ENCODE measurements around the gene C1QTNF8. TPM values are rescaled to one million over a fixed set of nuclear protein-coding genes. Genes with fewer than 3 reads are reported as not detected.

The C1QTNF8 gene
- total RNA-seq, 2 experiments from 2014 or later: not detected

- Histone ChIP-seq H3K4me1 (ENCODE audit: insufficient read depth, low read length, poor library complexity, severe bottlenecking) (no peaks in the 10 kb centered on the region), H3K36me3 (ENCODE audit: insufficient read depth, low read length) (no peaks in the 10 kb centered on the region), H3K79me2 (ENCODE audit: insufficient read depth, low read depth, low read length) (no peaks in the 10 kb centered on the region), H3K4me3 (ENCODE audit: low read depth, low read length, poor library complexity, severe bottlenecking) (no peak overlapping the region), H3K27ac (ENCODE audit: low read depth, low read length, poor library complexity, severe bottlenecking) (no peak overlapping the region), H4K20me1 (ENCODE audit: insufficient read depth, low read length) (no peaks in the 10 kb centered on the region), H3K4me2 (ENCODE audit: low read length) (no peak overlapping the region), H2AFZ (ENCODE audit: low read length) (no peak overlapping the region), H3K9me2 (ENCODE audit: insufficient read depth, low read length) (no peaks in the 10 kb centered on the region), H3K9me3 (ENCODE audit: low read length) (no peaks in the 10 kb centered on the region)
- TF ChIP-seq, protein P1, sequence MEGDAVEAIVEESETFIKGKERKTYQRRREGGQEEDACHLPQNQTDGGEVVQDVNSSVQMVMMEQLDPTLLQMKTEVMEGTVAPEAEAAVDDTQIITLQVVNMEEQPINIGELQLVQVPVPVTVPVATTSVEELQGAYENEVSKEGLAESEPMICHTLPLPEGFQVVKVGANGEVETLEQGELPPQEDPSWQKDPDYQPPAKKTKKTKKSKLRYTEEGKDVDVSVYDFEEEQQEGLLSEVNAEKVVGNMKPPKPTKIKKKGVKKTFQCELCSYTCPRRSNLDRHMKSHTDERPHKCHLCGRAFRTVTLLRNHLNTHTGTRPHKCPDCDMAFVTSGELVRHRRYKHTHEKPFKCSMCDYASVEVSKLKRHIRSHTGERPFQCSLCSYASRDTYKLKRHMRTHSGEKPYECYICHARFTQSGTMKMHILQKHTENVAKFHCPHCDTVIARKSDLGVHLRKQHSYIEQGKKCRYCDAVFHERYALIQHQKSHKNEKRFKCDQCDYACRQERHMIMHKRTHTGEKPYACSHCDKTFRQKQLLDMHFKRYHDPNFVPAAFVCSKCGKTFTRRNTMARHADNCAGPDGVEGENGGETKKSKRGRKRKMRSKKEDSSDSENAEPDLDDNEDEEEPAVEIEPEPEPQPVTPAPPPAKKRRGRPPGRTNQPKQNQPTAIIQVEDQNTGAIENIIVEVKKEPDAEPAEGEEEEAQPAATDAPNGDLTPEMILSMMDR (conservative IDR thresholded peaks at IDR 0.05; ENCODE audit: low read length): no peak
- TF ChIP-seq EZH2phosphoT487 (IDR thresholded peaks at IDR 0.05; ENCODE audit: borderline replicate concordance, low read depth, low read length): no peak
- POLR2A ChIA-PET: no interaction called here
- no TSS peak for BruUV-seq (replicated peaks)
- CTCF ChIA-PET (ENCODE audit: unreplicated experiment): no interaction called here
- no peak for DNase-seq (ENCODE audit: low spot score)
- intact Hi-C loops (cut with micrococcal nuclease; ENCODE audit: unreplicated experiment): no loop called here
Measured at GRCh38 chr16:1066584-1067172, 29.4 kb downstream of the C1QTNF8 start.

DNA sequence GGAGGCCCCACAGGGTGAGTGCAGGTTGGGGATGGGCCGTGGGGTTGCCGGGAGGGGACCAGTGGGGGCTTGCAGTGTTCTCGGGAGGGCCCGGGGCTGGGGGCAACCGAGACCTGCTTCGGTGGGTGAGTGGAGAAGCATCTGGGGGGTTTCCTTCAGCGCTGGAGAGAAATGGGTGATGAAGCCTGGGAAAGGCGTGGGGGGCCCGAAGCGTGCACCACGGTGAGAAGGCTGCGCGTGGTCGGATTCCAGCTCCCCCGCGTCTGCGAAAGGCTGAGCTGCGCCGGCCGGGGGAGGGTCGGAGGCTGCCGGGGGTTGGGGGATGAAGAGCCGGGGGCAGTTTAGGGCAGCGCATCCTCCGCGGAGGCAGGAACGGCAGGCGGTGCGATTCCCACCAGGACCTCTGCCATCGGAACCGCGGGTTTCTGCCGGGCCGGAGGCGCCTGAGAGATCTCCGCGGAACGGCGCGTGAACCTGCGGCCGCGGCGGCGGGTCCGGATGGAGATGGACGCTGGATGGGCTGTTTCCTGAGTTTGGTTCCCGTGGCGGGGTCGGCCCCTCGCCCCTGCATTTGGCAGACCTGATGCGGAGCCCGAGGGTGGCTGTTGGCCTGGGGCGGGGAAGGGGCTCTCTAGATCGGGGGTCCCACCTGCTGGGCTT, 30.4 kb downstream of the C1QTNF8 start:
- ChIA-PET CTCF (ENCODE audit: unreplicated experiment) (no interaction called here), POLR2A (no interaction called here)
- H3K4me3 ChIP-seq (ENCODE audit: low read depth, low read length, poor library complexity, severe bottlenecking): no peak overlapping the region
- H3K9me3 ChIP-seq (ENCODE audit: low read length): no peaks in the 10 kb centered on the region
- no peaks in the 10 kb centered on the region for H4K20me1 ChIP-seq (ENCODE audit: insufficient read depth, low read length)
- no peak overlapping the region for H3K4me2 ChIP-seq (ENCODE audit: low read length)
- H3K9me2 ChIP-seq (ENCODE audit: insufficient read depth, low read length): no peaks in the 10 kb centered on the region
- no peak overlapping the region for H2AFZ ChIP-seq (ENCODE audit: low read length)
- H3K27ac ChIP-seq (ENCODE audit: low read depth, low read length, poor library complexity, severe bottlenecking): no peak overlapping the region
- no peaks in the 10 kb centered on the region for H3K36me3 ChIP-seq (ENCODE audit: insufficient read depth, low read length)
- H3K4me1 ChIP-seq (ENCODE audit: insufficient read depth, low read length, poor library complexity, severe bottlenecking): no peaks in the 10 kb centered on the region
- no TSS peak for BruUV-seq (replicated peaks)
- no peak for DNase-seq (ENCODE audit: low spot score)
- intact Hi-C loops (cut with micrococcal nuclease; ENCODE audit: unreplicated experiment): no loop called here
- H3K79me2 ChIP-seq (ENCODE audit: insufficient read depth, low read depth, low read length): no peaks in the 10 kb centered on the region
- TF ChIP-seq EZH2phosphoT487 (IDR thresholded peaks at IDR 0.05; ENCODE audit: borderline replicate concordance, low read depth, low read length): no peak
- TF ChIP-seq, protein P1 (conservative IDR thresholded peaks at IDR 0.05; ENCODE audit: low read length): no peak

DNA sequence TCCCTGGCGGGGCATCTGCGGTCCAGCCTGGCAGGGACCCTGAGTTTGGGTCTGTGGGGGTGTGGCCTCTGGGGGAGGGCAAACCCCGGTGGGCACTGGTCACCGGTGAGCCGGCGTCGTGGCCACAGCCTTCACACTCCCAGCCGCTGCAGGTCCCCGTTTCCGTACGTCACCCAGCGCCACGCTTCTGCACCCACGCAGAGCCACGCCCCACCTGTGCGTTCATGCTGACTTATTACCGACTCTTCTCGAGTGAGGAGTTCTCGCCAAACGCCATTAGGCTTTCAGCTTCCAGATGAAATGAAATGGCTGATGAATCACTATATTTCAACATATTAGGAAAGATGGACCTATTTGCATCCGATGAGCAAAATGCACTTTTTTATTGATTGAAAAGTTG, 32.3 kb downstream of the C1QTNF8 start:
- Histone ChIP-seq H3K9me2 (ENCODE audit: insufficient read depth, low read length) (no peaks in the 10 kb centered on the region), H3K4me2 (ENCODE audit: low read length) (no peak overlapping the region), H3K4me1 (ENCODE audit: insufficient read depth, low read length, poor library complexity, severe bottlenecking) (no peaks in the 10 kb centered on the region), H3K36me3 (ENCODE audit: insufficient read depth, low read length) (no peaks in the 10 kb centered on the region), H3K27ac (ENCODE audit: low read depth, low read length, poor library complexity, severe bottlenecking) (no peak overlapping the region), H3K9me3 (ENCODE audit: low read length) (no peaks in the 10 kb centered on the region), H3K79me2 (ENCODE audit: insufficient read depth, low read depth, low read length) (no peaks in the 10 kb centered on the region), H2AFZ (ENCODE audit: low read length) (no peak overlapping the region), H4K20me1 (ENCODE audit: insufficient read depth, low read length) (no peaks in the 10 kb centered on the region), H3K4me3 (ENCODE audit: low read depth, low read length, poor library complexity, severe bottlenecking) (no peak overlapping the region)
- TF ChIP-seq EZH2phosphoT487 (IDR thresholded peaks at IDR 0.05; ENCODE audit: borderline replicate concordance, low read depth, low read length): no peak
- no peak for DNase-seq (ENCODE audit: low spot score)
- POLR2A ChIA-PET: no interaction called here
- CTCF ChIA-PET (ENCODE audit: unreplicated experiment): no interaction called here
- intact Hi-C loops (cut with micrococcal nuclease; ENCODE audit: unreplicated experiment): no loop called here
- no TSS peak for BruUV-seq (replicated peaks)
